HepG2 (cell line): ENCODE measurements around the gene MYO19. TPM values are rescaled to one million over a fixed set of nuclear protein-coding genes. Genes with fewer than 3 reads are reported as not detected.

Experiments
- ARNT ChIP-seq: fragments of 450-650 bp; IDR thresholded peaks from 2 replicates; pipeline ENCODE4 v1.6.1; 2017
- BORCS8-MEF2B ChIP-seq: sonication (generic); formaldehyde crosslinking; IDR thresholded peaks from 2 replicates; pipeline ENCODE4 v1.8.0; 2022; ENCODE audit warnings: mild to moderate bottlenecking, missing genetic modification reagents
- BRCA1 ChIP-seq: sonication (generic); formaldehyde crosslinking; IDR thresholded peaks from 2 replicates; pipeline ENCODE4 v1.4.0; 2020; ENCODE audit warnings: missing genetic modification reagents
- HES4 ChIP-seq: sonication (generic); formaldehyde crosslinking; IDR thresholded peaks from 2 replicates; pipeline ENCODE4 v1.9.0; 2021; ENCODE audit warnings: mild to moderate bottlenecking, missing genetic modification reagents, borderline replicate concordance
- NFATC3 ChIP-seq: sonication (generic); formaldehyde crosslinking; IDR thresholded peaks from 2 replicates; pipeline ENCODE4 v1.5.1; 2020; ENCODE audit warnings: mild to moderate bottlenecking, missing genetic modification reagents
- REL ChIP-seq: sonication (generic); formaldehyde crosslinking; conservative IDR thresholded peaks from 2 replicates; pipeline ENCODE4 v1.8.0; 2022; ENCODE audit warnings: mild to moderate bottlenecking, missing genetic modification reagents, moderate library complexity
- RXRA ChIP-seq: sonication (generic); formaldehyde crosslinking; IDR thresholded peaks from 2 replicates; pipeline ENCODE4 v1.5.1; 2020; ENCODE audit warnings: missing genetic modification reagents
- SCMH1 ChIP-seq: sonication (generic); formaldehyde crosslinking; IDR thresholded peaks from 2 replicates; pipeline ENCODE4 v1.9.0; 2021; ENCODE audit warnings: missing genetic modification reagents, mild to moderate bottlenecking, borderline replicate concordance
- SETDB1 ChIP-seq: sonication (generic); formaldehyde crosslinking; IDR thresholded peaks from 2 replicates; pipeline ENCODE4 v1.5.1; 2020; ENCODE audit warnings: missing genetic modification reagents, mild to moderate bottlenecking, borderline replicate concordance
- SOX5 ChIP-seq: IDR thresholded peaks from 2 replicates; pipeline ENCODE4 v1.6.1; 2016; ENCODE audit warnings: borderline replicate concordance
- TMF1 ChIP-seq: sonication (generic); formaldehyde crosslinking; IDR thresholded peaks from 2 replicates; pipeline ENCODE4 v1.8.1; 2022; ENCODE audit warnings: low read depth, missing genetic modification reagents
- ZNF224 ChIP-seq: sonication (generic); formaldehyde crosslinking; IDR thresholded peaks from 2 replicates; pipeline ENCODE4 v1.5.0; 2020; ENCODE audit warnings: mild to moderate bottlenecking, missing genetic modification reagents
- ZNF253 ChIP-seq: sonication (generic); formaldehyde crosslinking; IDR thresholded peaks from 2 replicates; pipeline ENCODE4 v1.8.0; 2022; ENCODE audit warnings: mild to moderate bottlenecking, missing genetic modification reagents, borderline replicate concordance
- ZNF598 ChIP-seq: sonication (generic); formaldehyde crosslinking; IDR thresholded peaks from 2 replicates; pipeline ENCODE4 v1.5.1; 2020; ENCODE audit warnings: mild to moderate bottlenecking, missing genetic modification reagents, borderline replicate concordance
- ZNF678 ChIP-seq: sonication (generic); formaldehyde crosslinking; IDR thresholded peaks from 2 replicates; pipeline ENCODE4 v1.4.0; 2020; ENCODE audit warnings: mild to moderate bottlenecking, missing genetic modification reagents
- polyA plus RNA-seq, 8 experiments: library from polyadenylated mRNA; depleted of rRNA in 3 of 8; stranded (reverse) in 7 of 8; unstranded in 1 of 8; fragments of >200 nt; fragmentation: Illumina TruSeq in 4 of 8; extraction: Trizol in 4 of 8; gene quantifications; 2 replicates each; pipeline versions ENCODE4 v1.2.1 to v1.2.3, GENCODE V29; 2011 to 2016; ENCODE audit warnings: low read depth in 4 of 8, missing spikeins in 1 of 8, mixed read lengths in 1 of 8; ENCODE audit not compliant: insufficient read depth in 1 of 8
- total RNA-seq, 5 experiments: library from RNA; depleted of rRNA; stranded (reverse); fragments of >200 nt; fragmentation: Illumina TruSeq; extraction: Trizol; gene quantifications; 2 replicates each; pipeline ENCODE4 v1.2.3, GENCODE V29; 2016; ENCODE audit warnings: low read depth in 1 of 5
- TF ChIP-seq, protein P1 (sequence below): IDR thresholded peaks from 2 replicates; pipeline ENCODE4 v1.6.1; 2016; ENCODE audit warnings: missing compliant biosample characterization, missing genetic modification reagents, borderline replicate concordance
- TF ChIP-seq, protein P2 (sequence below): sonication (generic); formaldehyde crosslinking; IDR thresholded peaks from 2 replicates; pipeline ENCODE4 v1.5.0; 2020; ENCODE audit warnings: mild to moderate bottlenecking, missing genetic modification reagents, borderline replicate concordance
- TF ChIP-seq, protein P3 (sequence below): sonication (generic); formaldehyde crosslinking; IDR thresholded peaks from 2 replicates; pipeline ENCODE4 v1.5.1; 2020; ENCODE audit warnings: missing genetic modification reagents, mild to moderate bottlenecking, borderline replicate concordance
- TF ChIP-seq, protein P4 (sequence below): sonication (generic); formaldehyde crosslinking; IDR thresholded peaks from 2 replicates; pipeline ENCODE4 v1.4.0; 2020; ENCODE audit warnings: missing genetic modification reagents, borderline replicate concordance

The MYO19 gene
- total and polyA plus RNA-seq, 2 of the 13 experiments (the other 11 are each of a cell fraction or from before 2014, with no cell fraction given), result 75.7 to 82.3 TPM

DNA sequence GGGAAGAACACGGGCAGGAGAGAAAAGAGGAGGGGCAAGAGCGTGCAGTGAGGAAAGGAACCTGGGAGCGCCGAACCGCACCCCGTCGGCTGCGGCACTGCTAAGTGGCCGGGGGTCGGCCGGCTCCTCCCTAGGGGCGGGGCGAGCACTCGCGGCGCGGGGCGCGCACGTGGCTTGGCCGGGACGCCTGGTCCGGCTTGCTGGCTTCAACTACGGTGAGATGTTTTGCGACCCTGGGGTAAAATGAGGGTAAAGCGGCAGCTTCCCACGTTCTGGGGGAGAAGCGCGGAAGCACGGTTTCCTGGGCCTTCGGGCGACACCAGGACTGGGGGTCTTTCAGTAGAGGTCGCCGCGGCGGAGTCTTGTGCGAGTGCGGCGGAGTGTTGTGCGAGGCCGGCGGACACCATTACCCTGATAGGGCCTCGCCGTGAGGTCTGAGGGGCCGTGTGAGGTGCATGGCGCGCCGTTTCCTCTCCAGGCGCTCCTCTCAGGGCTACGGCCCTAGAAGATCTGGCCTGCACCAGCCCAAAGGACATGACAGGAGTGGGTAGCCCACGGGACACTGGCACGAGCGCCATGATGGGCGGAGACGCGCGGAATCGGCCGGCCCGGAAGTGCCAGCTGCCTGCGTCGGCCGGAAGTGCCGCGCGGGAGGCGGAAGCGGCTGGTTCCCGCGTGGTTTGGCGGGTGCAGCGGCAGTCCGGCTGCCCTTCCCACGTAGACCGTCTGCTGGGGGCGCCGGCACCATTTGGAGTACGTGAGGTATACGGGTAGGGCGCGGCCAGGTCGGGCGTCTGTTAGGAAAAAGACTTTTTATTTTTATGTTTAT, at the start of gene MYO19, which contains the start of gene PIGW (continued):
- TF ChIP-seq SOX5 (CRISPR knock-in tag), result no peak; the same call in none of the 2 replicates
- TF ChIP-seq, protein P1, sequence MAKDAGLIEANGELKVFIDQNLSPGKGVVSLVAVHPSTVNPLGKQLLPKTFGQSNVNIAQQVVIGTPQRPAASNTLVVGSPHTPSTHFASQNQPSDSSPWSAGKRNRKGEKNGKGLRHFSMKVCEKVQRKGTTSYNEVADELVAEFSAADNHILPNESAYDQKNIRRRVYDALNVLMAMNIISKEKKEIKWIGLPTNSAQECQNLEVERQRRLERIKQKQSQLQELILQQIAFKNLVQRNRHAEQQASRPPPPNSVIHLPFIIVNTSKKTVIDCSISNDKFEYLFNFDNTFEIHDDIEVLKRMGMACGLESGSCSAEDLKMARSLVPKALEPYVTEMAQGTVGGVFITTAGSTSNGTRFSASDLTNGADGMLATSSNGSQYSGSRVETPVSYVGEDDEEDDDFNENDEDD (CRISPR knock-in tag), result peak; percentile 77; the same call in 1 of the 2 replicates
- peak; percentile 63; the same call in 1 of the 2 replicates for TF ChIP-seq REL (CRISPR knock-in tag)
- TF ChIP-seq, protein P2, sequence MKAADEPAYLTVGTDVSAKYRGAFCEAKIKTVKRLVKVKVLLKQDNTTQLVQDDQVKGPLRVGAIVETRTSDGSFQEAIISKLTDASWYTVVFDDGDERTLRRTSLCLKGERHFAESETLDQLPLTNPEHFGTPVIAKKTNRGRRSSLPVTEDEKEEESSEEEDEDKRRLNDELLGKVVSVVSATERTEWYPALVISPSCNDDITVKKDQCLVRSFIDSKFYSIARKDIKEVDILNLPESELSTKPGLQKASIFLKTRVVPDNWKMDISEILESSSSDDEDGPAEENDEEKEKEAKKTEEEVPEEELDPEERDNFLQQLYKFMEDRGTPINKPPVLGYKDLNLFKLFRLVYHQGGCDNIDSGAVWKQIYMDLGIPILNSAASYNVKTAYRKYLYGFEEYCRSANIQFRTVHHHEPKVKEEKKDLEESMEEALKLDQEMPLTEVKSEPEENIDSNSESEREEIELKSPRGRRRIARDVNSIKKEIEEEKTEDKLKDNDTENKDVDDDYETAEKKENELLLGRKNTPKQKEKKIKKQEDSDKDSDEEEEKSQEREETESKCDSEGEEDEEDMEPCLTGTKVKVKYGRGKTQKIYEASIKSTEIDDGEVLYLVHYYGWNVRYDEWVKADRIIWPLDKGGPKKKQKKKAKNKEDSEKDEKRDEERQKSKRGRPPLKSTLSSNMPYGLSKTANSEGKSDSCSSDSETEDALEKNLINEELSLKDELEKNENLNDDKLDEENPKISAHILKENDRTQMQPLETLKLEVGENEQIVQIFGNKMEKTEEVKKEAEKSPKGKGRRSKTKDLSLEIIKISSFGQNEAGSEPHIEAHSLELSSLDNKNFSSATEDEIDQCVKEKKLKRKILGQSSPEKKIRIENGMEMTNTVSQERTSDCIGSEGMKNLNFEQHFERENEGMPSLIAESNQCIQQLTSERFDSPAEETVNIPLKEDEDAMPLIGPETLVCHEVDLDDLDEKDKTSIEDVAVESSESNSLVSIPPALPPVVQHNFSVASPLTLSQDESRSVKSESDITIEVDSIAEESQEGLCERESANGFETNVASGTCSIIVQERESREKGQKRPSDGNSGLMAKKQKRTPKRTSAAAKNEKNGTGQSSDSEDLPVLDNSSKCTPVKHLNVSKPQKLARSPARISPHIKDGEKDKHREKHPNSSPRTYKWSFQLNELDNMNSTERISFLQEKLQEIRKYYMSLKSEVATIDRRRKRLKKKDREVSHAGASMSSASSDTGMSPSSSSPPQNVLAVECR (CRISPR knock-in tag), result peak; percentile 98
- TF ChIP-seq, protein P3, sequence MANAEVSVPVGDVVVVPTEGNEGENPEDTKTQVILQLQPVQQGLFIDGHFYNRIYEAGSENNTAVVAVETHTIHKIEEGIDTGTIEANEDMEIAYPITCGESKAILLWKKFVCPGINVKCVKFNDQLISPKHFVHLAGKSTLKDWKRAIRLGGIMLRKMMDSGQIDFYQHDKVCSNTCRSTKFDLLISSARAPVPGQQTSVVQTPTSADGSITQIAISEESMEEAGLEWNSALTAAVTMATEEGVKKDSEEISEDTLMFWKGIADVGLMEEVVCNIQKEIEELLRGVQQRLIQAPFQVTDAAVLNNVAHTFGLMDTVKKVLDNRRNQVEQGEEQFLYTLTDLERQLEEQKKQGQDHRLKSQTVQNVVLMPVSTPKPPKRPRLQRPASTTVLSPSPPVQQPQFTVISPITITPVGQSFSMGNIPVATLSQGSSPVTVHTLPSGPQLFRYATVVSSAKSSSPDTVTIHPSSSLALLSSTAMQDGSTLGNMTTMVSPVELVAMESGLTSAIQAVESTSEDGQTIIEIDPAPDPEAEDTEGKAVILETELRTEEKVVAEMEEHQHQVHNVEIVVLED, result peak; percentile 89
- no peak for TF ChIP-seq SCMH1 (CRISPR knock-in tag)
- TF ChIP-seq SETDB1, result no peak
- TF ChIP-seq ZNF598 (CRISPR knock-in tag), result peak; percentile 85; the same call in 1 of the 2 replicates
- peak; percentile 74; the same call in 1 of the 2 replicates for TF ChIP-seq RXRA
- TF ChIP-seq NFATC3 (CRISPR knock-in tag), result no peak
- no peak; the same call in 1 of the 2 replicates for TF ChIP-seq ZNF678 (CRISPR knock-in tag)
- TF ChIP-seq, protein P4, sequence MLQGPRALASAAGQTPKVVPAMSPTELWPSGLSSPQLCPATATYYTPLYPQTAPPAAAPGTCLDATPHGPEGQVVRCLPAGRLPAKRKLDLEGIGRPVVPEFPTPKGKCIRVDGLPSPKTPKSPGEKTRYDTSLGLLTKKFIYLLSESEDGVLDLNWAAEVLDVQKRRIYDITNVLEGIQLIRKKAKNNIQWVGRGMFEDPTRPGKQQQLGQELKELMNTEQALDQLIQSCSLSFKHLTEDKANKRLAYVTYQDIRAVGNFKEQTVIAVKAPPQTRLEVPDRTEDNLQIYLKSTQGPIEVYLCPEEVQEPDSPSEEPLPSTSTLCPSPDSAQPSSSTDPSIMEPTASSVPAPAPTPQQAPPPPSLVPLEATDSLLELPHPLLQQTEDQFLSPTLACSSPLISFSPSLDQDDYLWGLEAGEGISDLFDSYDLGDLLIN (CRISPR knock-in tag), result no peak
- no peak for TF ChIP-seq TMF1 (CRISPR knock-in tag)
- peak; percentile 77; the same call in 1 of the 2 replicates for TF ChIP-seq BRCA1
- TF ChIP-seq ZNF224 (CRISPR knock-in tag), result no peak
- peak; percentile 48 for TF ChIP-seq BORCS8-MEF2B (CRISPR knock-in tag)
- TF ChIP-seq HES4 (CRISPR knock-in tag), result no peak; the same call in none of the 2 replicates
- TF ChIP-seq ARNT, result no peak
- peak; percentile 58; the same call in 1 of the 2 replicates for TF ChIP-seq ZNF253 (CRISPR knock-in tag)
